Non-pigmented ciliary epithelial cell (primary cell): ENCODE measurements around the gene FGR.
"Not testable (repeated sequence)": the region's sequence is repeated elsewhere in the genome, so short reads cannot be mapped to it uniquely, and the experiment has no call there.

ENCODE experiments used
- DNase-seq: peaks from one replicate; pipeline ENCODE4 v3.0.0-alpha.2; 2010; ENCODE audit warnings: low read depth

Gene FGR

DNA sequence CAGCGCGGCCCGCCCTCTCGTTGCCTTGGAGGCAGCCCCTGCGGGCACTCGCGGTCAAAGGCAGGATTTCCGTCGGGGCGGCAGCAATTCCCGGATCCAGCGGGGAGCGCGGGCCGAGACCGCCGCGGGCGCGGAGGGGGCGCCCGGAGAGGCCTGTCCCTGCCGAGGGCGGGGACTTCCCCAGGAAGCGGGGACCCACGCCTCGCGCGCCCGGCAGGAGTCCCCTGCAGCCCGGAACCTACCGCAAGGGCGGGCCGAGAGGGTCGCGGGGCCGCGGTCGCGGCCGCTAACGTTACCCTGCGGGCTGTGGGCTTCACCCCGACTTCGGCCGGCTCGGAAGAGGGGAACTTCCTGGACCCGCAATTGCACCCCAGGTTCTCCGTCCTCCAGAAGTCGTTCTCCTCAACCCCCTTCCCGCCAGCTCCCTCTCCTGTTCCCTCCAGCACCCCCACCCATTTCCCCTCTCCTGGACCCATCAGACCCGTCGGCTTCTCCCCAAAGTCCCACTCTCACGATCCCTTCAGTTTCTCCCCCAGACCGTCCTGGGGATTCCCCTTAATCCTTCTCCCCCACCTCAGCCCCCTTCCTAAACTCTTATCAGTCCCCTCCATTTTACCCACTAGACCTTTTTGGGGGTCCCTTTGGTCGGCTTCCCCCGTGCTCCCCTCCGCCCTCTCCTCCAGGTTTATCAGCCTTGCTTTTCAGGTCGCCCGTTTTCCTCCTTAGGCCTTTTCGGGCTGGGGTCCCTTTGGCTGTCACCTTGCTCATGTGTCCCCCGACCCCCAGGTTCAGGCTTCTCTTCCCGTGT, 604 bp downstream of the FGR start:
- no peak for DNase-seq

GRCh38 chr1:27633640-27634176, 1.3 kb downstream of the FGR start:
- DNase-seq: no peak

GRCh38 chr1:27633298-27633610, 1.7 kb downstream of the FGR start:
- no peak for DNase-seq

DNA sequence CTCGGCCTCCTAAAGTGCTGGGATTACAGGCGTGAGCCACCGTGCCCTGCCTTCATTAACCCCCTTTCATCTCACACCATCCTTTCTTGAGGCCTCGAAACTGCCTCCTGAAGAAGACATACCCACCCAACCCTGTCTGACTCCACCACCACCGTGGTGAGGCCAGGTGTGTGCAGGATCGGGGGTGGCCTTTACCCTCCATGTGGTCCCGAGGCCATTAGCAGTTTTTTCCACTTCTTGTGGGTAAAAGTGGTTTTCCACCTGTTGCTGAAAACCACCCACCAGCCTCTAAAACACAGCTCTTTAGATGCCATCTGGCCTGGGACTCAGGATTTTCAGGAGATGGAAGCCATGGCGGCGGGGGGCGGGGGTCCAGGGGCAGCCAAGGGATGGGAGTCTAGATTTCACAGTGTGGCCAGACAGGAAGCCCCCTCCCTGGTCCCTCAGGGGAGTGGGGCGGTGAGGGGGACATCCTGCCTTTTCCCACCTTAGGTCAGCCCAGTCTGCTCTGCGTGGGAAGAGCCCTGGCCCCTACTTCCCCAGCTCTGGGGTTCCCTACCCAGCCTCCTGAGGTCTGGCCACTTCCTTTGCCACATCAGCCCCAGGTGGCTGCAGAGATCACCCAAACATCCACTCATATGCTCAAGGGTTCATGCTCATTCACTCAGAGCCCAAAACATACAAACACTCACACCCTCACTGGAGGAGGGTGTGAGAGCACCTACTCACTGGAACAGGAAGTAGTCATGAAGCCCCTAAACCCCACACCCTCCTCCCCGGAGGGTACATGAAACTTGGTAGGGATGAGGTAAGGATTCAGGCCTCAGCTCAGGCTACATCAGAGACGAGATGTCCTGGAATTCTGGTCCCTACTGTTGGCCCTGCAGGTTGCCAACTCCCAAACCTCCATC, 2.3 kb downstream of the FGR start:
- no peak for DNase-seq

DNA sequence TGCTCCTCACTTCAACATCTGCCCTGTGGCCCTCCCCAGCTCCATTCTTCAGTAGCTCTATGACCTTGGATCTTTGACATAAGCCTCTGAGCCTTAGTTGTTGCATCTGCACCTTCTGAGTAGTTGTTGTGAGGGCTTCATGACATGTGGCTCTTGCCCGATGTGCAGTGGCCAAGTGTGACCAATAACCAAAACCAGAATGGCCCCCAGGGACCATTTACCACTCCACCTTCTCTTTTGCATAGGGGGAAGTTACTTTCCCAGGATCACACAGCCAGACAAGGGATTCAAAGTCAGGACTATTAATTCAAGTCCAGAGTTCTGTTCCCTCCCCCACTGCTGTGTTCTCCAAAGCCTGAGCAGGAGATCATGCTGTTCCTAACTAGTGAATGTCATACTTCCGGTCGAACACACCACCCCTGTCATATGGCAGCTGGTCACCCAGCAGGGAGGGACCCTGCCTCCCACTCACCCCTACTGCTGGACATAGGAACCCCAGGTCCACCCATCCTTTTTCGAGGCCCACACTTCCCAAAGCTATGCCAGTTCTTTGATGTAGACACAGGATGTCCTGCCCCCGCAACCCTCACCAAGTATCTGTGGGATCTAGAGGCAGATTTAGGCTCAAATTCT, 4.0 kb downstream of the FGR start:
- DNase-seq: no peak

GRCh38 chr1:27628712-27629111, 6.3 kb downstream of the FGR start:
- DNase-seq: no peak

- DNase-seq: not testable (repeated sequence)
These were observed 7.3 kb downstream of the FGR start for GRCh38 chr1:27627733-27628132.

GRCh38 chr1:27627061-27627460, 7.9 kb downstream of the FGR start:
- DNase-seq: no peak

GRCh38 chr1:27626031-27626935, 8.7 kb downstream of the FGR start:
- DNase-seq: no peak

- DNase-seq: no peak
These were observed 10.4 kb downstream of the FGR start for GRCh38 chr1:27624467-27625178.

GRCh38 chr1:27623327-27624212, 11.4 kb downstream of the FGR start:
- no peak for DNase-seq

GRCh38 chr1:27622828-27623227, 12.2 kb downstream of the FGR start:
- no peak for DNase-seq

DNA sequence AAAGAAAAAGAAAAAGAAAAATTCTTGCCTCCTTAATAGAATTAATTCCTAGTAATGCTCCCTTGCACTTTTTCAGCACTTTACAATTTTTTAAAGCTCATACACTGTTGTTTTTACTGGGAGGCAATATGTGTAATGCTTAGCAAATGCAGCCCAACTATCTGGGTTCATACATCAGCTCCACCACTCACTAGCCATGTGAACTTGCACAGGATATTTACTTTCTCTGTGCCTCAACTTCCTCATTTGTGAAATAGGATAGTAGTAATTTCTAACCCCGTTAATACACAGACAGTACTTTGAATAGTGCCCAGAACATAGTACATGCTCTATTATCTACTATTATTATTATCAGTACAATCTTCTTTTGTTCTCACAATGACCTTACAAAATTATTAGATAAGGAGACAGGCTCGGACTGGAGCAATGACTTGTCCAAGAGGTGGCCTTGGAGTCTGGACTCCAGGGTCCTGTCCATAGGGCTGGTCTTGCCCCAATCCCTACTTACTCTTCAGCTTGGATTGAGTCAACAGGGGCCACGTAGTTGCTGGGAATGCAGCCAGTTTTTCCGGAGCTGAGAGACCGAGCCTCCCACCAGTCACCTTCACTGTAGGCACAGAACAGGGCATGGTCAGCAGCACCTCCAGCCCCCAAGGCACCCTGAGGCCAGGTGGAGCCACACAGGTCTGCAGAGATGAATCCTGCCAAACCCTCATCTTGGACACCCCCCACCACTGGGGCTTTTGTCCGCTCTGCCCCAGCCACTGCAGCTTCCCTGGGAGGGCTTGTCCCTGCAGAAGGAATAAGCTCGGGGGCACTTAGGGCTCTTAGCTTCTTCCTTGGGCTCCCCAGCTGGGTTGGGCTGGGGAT, 13.7 kb downstream of the FGR start:
- DNase-seq: no peak

DNA sequence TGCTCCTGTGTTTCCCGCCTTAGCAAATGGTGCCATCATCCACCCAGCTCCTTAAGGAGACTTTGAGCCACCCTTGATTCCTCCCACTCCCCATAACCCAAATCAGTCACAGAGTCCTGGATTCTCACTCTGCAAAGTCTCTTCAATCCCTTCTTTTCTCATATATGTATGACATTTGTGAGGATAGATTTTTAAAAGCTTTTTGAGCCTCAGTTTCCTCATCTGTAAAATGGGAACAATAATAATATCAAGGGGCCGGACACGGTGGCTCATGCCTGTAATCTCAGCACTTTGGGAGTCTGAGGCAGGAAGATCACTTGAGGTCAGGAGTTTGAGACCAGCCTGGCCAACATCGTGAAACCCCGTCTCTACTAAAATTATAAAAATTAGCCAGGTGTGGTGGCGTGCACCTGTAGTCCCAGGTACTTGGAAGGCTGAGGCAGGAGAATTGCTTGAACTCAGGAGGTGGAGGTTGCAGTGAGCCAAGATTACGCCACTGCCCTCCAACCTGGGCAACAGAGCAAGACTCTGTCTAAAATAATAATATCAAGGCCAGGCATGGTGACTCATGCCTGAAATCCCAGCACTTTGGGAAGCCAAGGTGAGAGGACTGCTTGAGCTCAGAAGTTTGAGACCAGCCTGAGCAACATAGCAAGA, 15.1 kb downstream of the FGR start:
- DNase-seq: not testable (repeated sequence)

- DNase-seq: no peak
These were observed 16.5 kb downstream of the FGR start for GRCh38 chr1:27618341-27619082.

DNA sequence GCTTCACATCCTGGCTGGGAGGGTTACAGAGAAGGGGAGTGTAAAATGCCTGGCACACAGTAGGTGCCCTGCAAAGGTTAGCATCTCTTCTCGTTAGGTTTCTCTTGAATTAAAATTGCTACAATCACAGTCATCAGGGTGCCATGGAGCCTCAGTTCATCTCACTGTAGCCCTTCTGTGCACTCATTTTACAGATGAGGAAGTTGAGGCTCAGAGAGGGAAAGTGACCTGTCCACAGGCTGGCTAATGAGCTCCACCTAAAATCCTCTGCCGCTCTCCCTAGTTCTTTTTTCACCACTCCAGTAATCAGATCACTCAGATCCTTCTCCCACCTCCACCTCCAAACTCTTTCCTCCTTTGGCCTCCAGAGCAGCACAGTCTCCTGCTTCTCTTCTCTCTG, 17.6 kb downstream of the FGR start:
- DNase-seq: no peak

- no peak for DNase-seq
These were observed 18.5 kb downstream of the FGR start for GRCh38 chr1:27616441-27616840.
